HG03460 (cell line): ENCODE measurements around the gene PCNT.
"Not testable (repeated sequence)": the region's sequence is repeated elsewhere in the genome, so short reads cannot be mapped to it uniquely, and the experiment has no call there.

Experiments used
- ATAC-seq: cut with Tn5 transposase; IDR thresholded peaks from one replicate; pipeline ENCODE4 v1.9.1; 2021; ENCODE audit not compliant: unreplicated experiment

PCNT gene

DNA sequence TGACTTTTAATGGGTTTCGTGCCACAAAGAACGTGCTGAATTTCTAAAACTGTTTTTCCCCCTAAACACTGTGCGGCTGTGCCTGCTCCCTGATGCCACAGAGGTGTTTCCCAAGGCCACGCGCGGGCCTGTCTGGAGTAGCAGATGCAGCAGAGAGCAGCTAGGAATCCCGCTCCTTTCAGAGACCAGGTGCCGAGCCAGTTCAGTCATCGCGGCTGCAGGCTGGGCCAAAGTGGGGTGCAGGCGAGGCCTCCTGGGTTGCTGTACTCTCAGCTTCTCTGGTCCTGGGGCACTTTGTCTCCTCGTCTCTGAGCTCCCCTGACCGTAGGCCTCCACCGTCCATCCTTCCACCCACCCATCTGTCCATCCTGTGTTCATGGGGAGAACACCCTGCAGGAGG lies 117.4 kb downstream of the PCNT start:
- no peak for ATAC-seq

DNA sequence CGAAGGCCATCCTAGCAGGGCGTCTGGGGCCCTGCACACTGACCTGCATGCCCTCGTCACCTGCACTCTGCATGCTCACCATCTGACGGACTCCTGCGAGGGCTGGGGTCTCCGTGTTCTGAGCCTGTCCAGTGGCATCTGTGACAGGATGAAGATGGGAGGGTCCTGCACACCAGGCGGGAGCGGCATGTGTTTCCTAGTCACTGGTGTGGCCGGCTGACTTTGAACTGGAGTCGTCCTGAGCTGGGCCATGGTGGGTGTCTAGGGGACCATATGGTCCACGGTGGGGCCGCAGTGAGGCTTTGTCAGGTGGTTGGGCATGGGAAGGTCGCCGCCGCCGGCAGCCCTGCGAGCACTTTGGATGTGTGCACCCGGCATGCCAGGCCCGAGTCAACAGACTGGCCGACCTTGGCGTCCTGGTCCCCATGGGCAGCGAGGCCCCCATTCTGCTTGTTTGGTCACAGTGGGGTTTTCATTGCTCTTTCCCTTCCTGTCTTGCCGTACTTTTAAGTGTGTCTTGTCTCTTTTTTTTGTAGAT lies 118.1 kb downstream of the PCNT start:
- no peak for ATAC-seq

DNA sequence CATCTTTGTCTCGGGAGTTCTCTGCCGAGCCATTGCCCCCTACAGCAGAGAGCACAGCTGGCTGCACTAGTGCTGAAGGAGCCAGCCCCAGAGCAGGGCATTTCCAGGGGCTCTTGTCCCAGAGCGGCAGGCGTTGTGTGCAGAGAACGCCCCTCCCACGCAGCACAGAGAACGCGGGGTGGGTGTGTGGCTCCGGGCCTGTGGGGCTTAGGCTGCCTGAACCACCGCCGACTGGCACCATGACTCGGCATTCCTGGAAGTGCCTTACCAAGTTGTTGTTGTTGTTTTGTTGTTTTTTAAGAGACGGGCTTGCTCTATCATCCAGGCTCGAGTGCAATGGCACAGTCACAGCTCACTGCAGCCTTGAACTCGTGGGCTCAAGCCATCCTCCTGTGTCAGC lies 119.0 kb downstream of the PCNT start:
- no peak for ATAC-seq

DNA sequence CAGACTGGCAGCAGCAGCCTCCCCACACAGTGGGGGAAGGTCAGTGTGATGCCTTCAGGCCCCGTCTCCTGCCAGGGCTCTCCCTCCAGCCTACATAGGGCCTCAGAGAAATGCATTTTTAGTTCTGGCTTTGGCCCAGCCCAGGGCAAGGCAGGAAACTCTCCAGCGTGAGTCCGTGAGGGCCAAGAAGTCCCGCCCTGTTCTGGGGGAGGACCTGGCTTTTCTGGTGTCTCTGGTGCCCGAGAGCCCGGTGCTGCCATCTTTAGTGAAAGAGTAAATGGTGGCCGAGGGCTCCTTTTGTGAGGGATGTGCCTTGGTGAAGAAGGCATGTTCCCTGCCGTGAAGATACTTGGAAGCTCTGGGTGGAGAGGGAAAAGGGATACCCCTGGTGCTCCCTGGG lies 120.0 kb downstream of the PCNT start:
- ATAC-seq = no peak

DNA sequence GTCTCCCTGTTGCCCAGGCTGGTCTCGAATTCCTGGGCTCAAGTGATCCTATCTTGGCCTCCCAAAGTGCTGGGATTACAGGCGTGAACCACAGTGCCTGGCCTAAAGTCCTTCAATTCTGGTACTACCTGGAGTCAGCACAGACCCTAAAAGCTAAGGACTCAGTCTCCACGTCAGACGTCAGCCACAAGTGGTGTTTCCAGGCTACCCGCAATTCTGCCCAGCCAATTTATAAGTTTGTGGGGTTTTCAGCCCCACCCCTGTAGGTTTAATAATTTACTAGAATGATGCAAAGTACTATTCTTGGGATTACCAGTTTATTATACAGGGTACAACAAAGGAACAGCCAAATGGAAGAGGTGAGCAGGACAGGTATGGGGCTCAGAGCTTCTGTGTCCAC lies 124.2 kb downstream of the PCNT start:
- ATAC-seq = no peak

DNA sequence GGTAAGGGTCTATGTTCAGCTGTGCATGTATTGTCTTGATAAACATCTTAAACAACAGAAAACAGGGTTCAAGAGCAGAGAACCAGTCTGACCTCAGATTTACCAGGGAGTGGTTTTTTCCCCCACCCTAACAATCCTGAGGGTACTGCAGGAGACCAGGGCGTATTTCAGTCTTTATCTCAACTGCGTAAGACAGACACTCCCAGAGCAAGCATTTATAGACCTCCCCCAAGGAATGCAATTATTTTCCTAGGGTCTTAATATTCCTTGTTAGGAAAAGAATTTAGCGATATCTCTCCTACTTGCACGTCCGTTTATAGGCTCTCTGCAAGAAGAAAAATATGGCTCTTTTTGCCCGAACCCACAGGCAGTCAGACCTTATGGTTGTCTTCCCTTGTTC lies 124.9 kb downstream of the PCNT start:
- ATAC-seq = not testable (repeated sequence)

DNA sequence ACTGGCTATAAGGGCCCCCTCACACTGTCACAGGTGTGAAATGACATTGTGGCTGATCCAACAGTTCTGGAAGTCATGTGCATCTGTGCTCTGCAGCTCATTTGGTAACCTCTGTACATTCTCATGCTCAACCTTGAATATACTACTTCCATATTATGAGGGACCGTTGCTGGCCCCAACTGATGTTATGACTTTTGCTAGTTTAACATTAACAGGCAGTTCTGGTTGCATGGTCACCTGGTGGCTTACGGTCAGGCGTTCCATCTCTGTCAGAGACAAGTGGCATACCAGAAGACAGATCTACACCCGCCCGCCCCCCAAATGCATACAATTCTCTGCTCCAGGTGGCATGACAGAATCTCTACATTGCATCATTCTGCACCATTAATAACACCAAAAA lies 128.8 kb downstream of the PCNT start:
- no peak for ATAC-seq

DNA sequence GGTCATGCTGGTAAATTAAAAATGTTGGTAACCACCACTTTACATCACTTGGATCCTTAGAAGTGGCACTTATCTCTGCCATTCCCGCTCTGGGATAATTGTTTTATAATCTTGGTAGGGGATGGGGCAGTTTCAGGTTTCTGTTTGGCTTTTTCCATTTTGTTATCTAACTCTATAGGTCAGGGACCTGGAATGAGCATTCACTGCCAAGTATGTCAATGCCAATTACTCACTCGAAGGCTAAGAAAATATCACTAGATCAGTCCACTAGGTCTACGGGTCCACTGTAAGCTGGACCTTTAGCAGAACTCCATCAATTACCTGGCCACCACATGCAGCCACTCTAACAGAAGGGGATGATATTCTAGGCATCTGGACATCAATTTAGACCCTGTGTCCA lies 130.2 kb downstream of the PCNT start:
- no peak for ATAC-seq

DNA sequence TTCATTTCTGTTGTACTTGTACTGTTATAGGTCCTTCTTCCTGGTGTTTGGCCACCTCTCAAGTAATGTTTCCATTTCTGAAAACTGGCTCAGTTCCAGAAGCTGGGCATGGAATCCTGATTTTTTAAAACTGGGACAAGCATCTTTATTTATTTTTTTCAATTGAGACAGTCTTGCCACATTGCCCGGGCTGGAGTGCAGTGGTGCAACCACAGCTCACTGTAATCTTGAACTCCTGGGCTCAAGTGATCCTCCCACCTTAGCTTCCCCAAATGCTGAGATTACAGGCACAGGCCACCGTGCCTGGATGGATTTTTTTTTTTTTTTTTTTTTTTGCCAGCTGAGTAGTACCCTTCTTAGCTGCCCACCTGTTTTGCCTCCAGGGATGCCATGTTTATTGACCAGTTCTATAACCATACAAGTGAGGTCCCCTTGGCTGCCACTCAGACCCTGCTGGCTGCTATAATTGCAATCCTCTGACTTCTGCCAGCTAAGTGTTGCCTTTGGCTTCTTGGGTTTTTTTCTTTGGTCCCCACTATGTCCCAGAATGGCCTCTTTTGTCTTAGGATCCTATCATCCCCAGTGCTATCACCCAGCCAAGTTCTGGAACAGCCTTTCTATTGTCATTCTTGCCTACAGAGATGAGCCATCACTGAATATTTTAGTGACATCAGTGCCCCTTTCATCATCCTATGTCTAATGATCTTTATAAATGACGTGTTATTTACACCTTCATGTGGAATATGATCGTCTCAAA lies 130.9 kb downstream of the PCNT start:
- no peak for ATAC-seq

DNA sequence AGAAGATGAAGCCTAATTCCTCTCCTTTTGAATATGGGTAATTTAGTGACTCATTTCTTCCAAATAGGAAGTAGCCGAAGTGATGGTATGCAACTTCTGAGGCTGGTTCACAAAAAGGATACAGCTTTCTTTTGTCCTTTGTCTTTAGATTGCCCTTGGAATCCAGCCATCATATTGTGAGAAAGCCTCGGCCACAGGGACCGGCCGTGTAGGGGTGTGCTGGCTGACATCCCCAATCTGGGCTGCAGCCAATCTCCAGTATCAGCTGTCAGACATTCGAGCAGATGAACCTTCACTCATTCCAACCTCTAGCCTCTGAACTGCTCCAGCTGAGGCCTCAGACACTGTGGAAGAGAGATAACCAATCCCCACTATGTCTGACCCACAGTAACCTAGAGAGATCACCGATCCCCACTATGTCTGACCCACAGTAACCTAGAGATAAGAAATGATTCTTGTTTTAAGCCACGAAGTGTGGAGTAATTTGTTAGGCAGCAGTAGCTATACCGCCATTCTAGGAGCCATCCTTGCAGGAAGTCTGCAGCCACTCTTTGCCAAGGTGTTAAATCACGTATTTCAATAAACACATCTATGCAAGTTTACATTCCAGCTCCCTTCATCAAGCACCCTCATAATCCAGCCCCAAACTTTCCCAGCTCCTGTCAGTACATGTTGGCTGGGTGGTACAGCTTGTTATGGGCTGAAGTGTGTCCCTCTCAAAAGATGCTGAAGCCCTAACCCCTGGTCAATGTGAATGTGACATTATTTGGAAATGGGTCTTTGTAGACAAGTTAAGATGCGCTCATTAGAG lies 131.8 kb downstream of the PCNT start:
- no peak for ATAC-seq

DNA sequence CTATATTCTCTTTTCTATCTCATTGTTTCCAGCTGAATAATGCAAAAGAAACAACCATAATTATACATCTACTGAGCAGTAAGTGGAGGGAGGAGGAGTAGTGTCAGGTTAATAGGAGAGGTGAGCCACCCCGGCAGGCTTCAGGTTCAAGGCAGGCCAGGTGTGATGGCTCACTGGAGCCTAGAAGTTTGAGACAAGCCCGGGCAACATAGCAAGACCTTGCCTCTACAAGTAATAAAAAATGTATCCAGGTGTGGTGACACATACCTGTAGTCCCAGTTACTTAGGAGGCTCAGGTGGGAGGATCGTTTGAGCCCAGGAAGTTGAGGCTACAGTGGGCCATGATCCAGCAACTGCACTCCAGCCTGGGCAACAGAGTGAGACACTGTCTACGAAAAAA lies 132.8 kb downstream of the PCNT start:
- no peak for ATAC-seq

DNA sequence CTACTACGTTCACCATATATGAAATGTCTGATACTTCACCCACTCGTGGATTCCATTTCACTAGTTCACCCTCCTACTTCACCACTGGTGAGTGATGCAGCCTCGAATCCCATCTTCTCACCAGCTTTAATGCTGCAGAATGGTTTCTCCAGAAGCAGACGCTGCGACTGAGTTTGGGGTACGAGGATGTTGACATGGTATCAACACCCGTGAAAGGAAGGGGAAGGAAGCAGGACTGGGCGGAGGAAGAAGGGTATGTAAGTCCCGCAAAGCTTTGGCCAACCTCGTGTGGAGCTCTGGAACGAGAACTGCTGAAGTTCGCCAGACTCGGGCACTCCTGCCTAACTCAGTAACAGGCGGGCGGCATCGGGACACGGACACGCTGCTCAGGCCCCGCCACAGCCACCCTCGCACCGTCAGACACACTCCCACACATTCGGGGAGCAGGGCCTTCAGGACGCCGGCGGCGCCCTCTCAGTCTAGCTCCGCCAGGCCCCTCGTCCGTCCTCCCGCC lies 133.9 kb downstream of the PCNT start:
- peak; percentile 16 for ATAC-seq

DNA sequence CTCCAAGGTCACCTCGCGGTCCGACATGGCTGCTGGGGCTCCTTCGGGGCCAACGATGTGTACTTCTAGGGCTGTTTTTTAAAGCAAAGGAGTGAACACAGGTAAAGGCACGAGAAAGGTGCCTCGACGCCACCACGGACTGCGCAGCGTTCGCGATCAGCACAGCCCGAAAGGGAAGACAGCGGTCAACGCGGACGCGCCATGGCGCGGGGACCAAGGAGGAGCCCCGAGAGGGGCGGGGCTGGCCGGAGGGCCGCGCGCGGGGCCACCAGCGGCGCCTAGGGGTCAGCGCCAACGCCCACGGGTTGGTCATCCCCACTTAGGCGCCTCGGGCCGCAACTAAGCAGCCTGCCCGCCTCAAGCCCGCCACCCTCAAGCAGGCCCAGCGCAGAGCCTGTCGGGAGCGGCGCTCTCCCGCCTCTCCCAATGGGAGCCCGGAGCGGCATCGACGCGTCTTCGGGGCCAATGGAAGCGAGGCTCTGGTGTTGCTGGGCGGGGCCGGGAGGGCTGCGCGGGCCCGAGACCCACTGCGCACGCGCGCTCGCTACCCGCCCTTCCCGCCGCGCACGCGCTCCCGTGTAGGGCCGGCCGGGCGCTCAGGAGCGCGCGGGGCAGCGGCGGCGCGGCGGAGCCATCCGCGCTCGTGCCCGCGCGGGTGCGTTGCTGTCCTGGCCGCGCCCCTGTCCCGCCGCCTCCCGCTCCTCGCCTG lies 134.5 kb downstream of the PCNT start, which contains the start of gene DIP2A:
Gene DIP2A, plus strand, starts transcription at position 577 of the 709 bp plus-strand sequence. CDS start 241 bp downstream, outside the sequence.
- ATAC-seq = peak; percentile 93

DNA sequence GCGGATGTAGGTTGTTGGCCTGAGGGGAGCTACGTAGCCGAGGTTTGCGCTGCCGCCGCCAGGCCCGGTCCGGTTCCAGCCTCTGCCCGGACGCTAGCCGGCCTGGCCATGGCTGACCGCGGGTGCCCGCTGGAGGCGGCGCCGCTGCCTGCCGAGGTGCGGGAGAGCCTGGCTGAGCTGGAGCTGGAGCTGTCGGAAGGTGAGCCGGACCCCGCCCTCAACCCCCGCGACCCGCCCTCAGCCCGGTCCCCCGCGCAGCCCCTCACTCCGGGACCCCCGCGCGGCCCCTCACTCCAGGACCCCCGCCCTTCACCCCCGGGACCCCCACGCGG lies 135.0 kb downstream of the PCNT start:
- no peak for ATAC-seq

DNA sequence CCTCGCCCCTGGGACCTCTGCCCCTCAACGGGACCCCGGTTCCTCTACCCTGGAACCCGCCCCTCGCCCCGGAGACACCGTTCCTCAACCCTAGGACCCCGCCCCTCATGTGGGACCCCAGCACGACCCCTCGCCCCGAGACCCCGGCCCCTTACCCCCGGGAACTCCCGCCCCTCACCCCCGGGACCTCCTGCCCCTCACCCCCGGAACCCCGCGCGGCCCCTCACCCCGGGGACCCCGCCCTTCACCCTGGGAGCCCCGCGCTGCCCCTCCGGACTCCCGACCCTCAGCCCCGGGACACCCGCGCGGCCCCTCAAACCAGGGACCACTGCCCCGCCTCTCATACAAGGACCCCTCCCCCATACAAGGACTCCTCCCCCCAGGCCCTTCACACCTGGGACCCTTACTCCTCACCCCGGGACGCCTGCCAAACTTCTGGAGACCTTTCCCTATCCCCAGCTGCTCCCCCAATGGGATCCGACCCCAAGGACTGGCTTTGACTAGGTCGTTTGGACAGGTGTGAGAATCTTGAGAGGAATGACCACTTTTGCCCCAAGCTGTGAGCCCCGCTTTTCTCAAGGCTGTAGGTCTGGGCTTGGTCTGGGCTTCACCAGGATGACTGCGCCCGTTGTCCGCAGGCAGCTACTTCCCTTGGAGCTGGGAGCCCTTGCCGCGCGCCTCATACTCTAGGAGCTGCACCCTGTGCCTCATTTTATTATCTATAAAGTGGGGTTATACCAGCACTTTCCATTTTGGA lies 135.6 kb downstream of the PCNT start:
- no peak for ATAC-seq

DNA sequence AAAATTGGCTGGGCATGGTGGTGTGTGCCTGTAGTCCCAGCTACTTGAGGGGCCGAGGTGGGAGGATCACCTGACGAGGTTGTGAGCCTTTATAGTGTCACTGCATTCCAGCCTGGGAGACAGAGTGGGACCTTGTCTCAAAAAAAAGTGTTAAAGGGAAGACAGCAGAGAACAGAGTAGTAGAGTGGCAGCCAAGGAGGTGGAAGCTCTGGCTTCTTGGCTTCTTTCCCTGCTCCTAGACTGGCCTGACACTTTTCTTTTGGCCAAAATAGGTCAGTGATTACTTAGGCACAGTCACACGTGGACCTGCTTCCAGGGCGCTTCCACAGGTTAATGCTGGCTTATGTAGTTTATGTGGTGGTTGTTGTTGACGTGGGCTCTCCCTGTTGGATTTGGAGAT lies 138.0 kb downstream of the PCNT start:
- no peak for ATAC-seq

DNA sequence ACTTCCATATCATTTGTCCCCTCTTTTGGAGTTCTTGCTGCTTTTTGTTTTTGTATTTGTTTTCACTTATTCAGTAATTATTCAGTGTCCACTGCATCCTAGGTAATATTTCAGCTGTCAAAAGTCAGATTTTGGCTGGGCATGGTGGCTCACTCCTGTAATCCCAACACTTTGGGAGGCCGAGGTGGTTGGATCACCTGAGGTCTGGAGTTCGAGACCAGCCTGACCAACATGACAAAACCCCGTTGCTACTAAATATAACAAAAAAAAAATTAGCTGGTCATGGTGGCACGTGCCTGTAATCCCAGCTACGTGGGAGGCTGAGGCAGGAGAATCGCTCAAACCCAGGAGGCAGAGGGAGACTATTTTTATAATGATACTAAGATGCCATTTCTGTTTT lies 141.2 kb downstream of the PCNT start:
- ATAC-seq = not testable (repeated sequence)

DNA sequence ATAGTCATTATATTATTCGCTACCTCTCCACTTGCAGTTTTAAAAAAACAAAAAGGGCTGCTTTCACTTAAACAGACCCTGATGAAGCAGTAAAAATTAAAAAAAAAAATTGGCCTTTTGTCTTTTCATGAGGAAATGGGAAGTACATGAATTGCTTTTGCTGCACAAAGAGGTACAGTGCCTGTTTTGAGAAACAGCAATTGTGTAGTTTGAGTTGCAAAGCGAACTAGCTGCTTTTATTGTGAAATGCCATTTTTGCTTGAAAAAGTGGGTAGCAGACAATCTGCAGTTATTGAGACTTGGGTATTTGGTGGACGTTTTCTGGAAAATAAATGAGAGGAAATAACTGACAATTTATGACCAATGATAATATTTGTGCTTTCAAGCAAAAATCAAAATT lies 141.7 kb downstream of the PCNT start:
- ATAC-seq = no peak

DNA sequence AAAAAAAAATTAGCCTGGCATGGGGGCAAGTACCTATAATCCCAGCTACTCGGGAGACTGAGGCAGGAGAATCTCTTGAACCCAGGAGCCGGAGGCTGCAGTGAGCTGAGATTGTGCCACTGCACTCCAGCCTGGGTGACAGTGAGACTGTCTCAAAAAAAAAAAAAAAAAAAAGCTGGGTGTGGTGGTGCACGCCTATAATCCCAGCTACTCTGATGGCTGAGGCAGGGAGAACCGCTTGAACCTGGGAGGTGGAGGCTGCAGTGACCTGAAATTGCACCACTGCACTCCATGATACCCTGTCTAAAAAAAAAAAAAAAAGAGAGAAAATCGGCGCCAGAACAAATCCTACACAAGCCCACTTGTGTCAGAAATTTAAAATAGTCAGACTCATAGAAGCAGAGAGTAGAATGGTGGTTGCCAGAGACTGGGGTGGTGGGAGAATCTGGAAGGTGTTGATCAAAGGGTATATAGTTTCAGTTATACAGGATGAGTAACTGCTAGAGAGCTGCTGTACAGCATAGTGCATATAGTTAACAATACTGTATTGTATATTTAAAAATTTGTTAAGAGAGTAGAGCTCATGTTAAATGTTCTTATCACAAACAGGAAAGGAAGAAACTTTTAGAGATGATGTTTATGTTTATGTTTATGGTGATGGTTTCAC lies 144.3 kb downstream of the PCNT start:
- no peak for ATAC-seq

DNA sequence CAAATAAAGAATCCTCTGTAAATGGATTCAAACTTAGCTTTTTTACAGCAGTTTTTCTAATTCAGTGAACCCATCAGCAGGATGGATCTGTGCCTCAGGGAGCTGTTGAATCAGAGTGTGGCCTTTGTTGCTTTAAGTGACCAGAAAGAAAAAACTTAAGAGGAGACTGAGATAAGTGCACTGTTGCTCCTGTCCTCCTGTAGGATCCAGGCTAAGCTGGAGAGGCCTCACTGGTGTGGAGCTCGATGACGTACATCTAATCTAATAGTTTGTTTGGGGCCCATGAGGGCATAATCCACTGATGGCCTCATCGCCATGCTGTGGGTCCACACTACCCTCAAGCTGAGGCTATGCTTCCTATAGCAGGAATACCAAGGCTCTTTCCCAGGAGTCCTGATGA lies 145.3 kb downstream of the PCNT start:
- no peak for ATAC-seq
